Measurements from ENCODE around the gene CCDC183.

CCDC183 gene

GRCh38 chr9:136826703-136827582 is 30.8 kb downstream of the CCDC183 start:
- Histone ChIP-seq H3K27me3 (replicated peaks; ENCODE audit: control insufficient read depth, insufficient read depth, low read length) (no peaks in the 10 kb centered on the region), H3K4me3 (replicated peaks; ENCODE audit: low read depth, low read length) (no peak overlapping the region), H3K36me3 (ENCODE audit: control insufficient read depth, insufficient read depth, low read length) (peaks cover 38% of the 10 kb centered on the region)
- no peak for TF ChIP-seq CTCF (IDR thresholded peaks at IDR 0.05; ENCODE audit: insufficient read depth, low read length, poor library complexity, severe bottlenecking)
- DNase-seq (ENCODE audit: extremely low read depth, insufficient read length) = no peak

GRCh38 chr9:136827794-136828473 is 31.8 kb downstream of the CCDC183 start:
- Histone ChIP-seq H3K27me3 (replicated peaks; ENCODE audit: control insufficient read depth, insufficient read depth, low read length) (no peaks in the 10 kb centered on the region), H3K36me3 (ENCODE audit: control insufficient read depth, insufficient read depth, low read length) (peaks cover 43% of the 10 kb centered on the region), H3K4me3 (replicated peaks; ENCODE audit: low read depth, low read length) (no peak overlapping the region)
- DNase-seq (ENCODE audit: extremely low read depth, insufficient read length) = no peak
- TF ChIP-seq CTCF (IDR thresholded peaks at IDR 0.05; ENCODE audit: insufficient read depth, low read length, poor library complexity, severe bottlenecking) = no peak

GRCh38 chr9:136828474-136829140 is 32.5 kb downstream of the CCDC183 start:
- H3K27me3 ChIP-seq (replicated peaks; ENCODE audit: control insufficient read depth, insufficient read depth, low read length) = no peaks in the 10 kb centered on the region
- no peak for DNase-seq (ENCODE audit: extremely low read depth, insufficient read length)
- no peak overlapping the region for H3K4me3 ChIP-seq (replicated peaks; ENCODE audit: low read depth, low read length)
- no peak for TF ChIP-seq CTCF (IDR thresholded peaks at IDR 0.05; ENCODE audit: insufficient read depth, low read length, poor library complexity, severe bottlenecking)
- H3K36me3 ChIP-seq (ENCODE audit: control insufficient read depth, insufficient read depth, low read length) = peaks cover 44% of the 10 kb centered on the region

GRCh38 chr9:136829412-136829811 is 33.3 kb downstream of the CCDC183 start:
- no peak for TF ChIP-seq CTCF (IDR thresholded peaks at IDR 0.05; ENCODE audit: insufficient read depth, low read length, poor library complexity, severe bottlenecking)
- Histone ChIP-seq H3K27me3 (replicated peaks; ENCODE audit: control insufficient read depth, insufficient read depth, low read length) (no peaks in the 10 kb centered on the region), H3K4me3 (replicated peaks; ENCODE audit: low read depth, low read length) (no peak overlapping the region), H3K36me3 (ENCODE audit: control insufficient read depth, insufficient read depth, low read length) (peaks cover 46% of the 10 kb centered on the region)
- DNase-seq (ENCODE audit: extremely low read depth, insufficient read length) = no peak

GRCh38 chr9:136829981-136830885 is 34.1 kb downstream of the CCDC183 start:
- Histone ChIP-seq H3K27me3 (replicated peaks; ENCODE audit: control insufficient read depth, insufficient read depth, low read length) (no peaks in the 10 kb centered on the region), H3K36me3 (ENCODE audit: control insufficient read depth, insufficient read depth, low read length) (peaks cover 43% of the 10 kb centered on the region), H3K4me3 (replicated peaks; ENCODE audit: low read depth, low read length) (no peak overlapping the region)
- TF ChIP-seq CTCF (IDR thresholded peaks at IDR 0.05; ENCODE audit: insufficient read depth, low read length, poor library complexity, severe bottlenecking) = no peak
- DNase-seq (ENCODE audit: extremely low read depth, insufficient read length) = no peak

Data from GM06990 (cell line).